ENCODE data around the gene ZSWIM4.
A peak's percentile ranks its signal among the peaks of the same experiment; 100 is the strongest.
"Not testable (repeated sequence)": the region's sequence is repeated elsewhere in the genome, so short reads cannot be mapped to it uniquely, and the experiment has no call there.

The ZSWIM4 gene

GRCh38 chr19:13753622-13754021 is 41.6 kb upstream of the ZSWIM4 start:
- H2AFZ ChIP-seq (ENCODE audit: insufficient read depth, low read length, poor library complexity); H4K91ac ChIP-seq (ENCODE audit: low read depth, low read length); H3K27ac ChIP-seq (ENCODE audit: low read depth, low read length); H3K18ac ChIP-seq (ENCODE audit: low read length); H3K9ac ChIP-seq (ENCODE audit: low read length); H3K14ac ChIP-seq (ENCODE audit: low read length); H3K9me3 ChIP-seq (ENCODE audit: insufficient read depth, low read depth, low read length); H3K4me1 ChIP-seq (ENCODE audit: control insufficient read depth in 1 of 2, insufficient read depth in 2 of 2, low read length in 2 of 2); H3K79me2 ChIP-seq (ENCODE audit: control insufficient read depth, insufficient read depth, low read length, poor library complexity); H3K4me2 ChIP-seq (ENCODE audit: low read length); H2BK120ac ChIP-seq (ENCODE audit: insufficient read depth, low read length, poor library complexity); H4K8ac ChIP-seq (ENCODE audit: low read depth, low read length); H3K23ac ChIP-seq (ENCODE audit: low read length); H2BK12ac ChIP-seq (ENCODE audit: low read length); H4K12ac ChIP-seq (ENCODE audit: low read depth, low read length); H3K4me3 ChIP-seq (ENCODE audit: low read depth, low read length); H2AK5ac ChIP-seq (ENCODE audit: low read length); H3K4ac ChIP-seq (ENCODE audit: low read depth, low read length); H2BK5ac ChIP-seq (ENCODE audit: low read depth, low read length, poor library complexity); H3K79me1 ChIP-seq (ENCODE audit: low read length); H3K27me3 ChIP-seq (ENCODE audit: insufficient read depth, low read length); DNase-seq: not testable (repeated sequence)
- peaks cover 50 to 55% of the 10 kb centered on the region in 2 experiments for H3K36me3 ChIP-seq (ENCODE audit: control insufficient read depth in 1 of 2, insufficient read depth in 2 of 2, low read length in 2 of 2)
- no CpG with 5 or more reads among the region's 7 CpGs for WGBS (ENCODE audit: extremely low coverage, insufficient coverage, insufficient read length)

DNA sequence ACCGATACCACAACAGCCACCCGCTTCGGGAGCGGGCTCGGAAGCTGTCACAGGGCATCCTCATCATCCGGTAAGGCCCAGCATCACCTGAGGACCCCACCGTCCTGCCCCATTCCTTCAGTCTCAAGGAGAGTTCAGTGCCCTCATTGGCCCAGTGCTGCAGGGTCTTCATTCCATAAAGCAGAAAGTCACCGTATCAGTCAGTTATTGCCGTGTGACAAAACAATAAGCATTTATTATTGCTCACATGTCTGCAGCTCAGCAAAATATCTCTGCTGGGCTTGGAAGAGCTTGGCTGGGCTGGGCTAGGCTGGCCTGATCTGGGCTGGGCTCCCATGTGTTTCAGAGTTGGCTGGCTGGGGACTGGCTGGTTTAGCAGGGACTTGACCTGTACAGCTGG is 39.0 kb upstream of the ZSWIM4 start:
- Histone ChIP-seq H3K18ac (ENCODE audit: low read length) (no peak overlapping the region), H4K91ac (ENCODE audit: low read depth, low read length) (no peak overlapping the region), H3K9me3 (ENCODE audit: insufficient read depth, low read depth, low read length) (peaks cover 1% of the 10 kb centered on the region), H4K12ac (ENCODE audit: low read depth, low read length) (no peak overlapping the region), H2AFZ (ENCODE audit: insufficient read depth, low read length, poor library complexity) (no peak overlapping the region), H3K9ac (ENCODE audit: low read length) (no peak overlapping the region), H3K14ac (ENCODE audit: low read length) (no peak overlapping the region), H3K4me2 (ENCODE audit: low read length) (no peak overlapping the region), H3K27me3 (ENCODE audit: insufficient read depth, low read length) (no peaks in the 10 kb centered on the region), H2BK120ac (ENCODE audit: insufficient read depth, low read length, poor library complexity) (no peak overlapping the region), H2AK5ac (ENCODE audit: low read length) (no peak overlapping the region), H3K79me1 (ENCODE audit: low read length) (no peaks in the 10 kb centered on the region), H3K27ac (ENCODE audit: low read depth, low read length) (no peak overlapping the region), H4K8ac (ENCODE audit: low read depth, low read length) (no peak overlapping the region), H2BK5ac (ENCODE audit: low read depth, low read length, poor library complexity) (no peak overlapping the region), H3K4me1 (ENCODE audit: control insufficient read depth in 1 of 2, insufficient read depth in 2 of 2, low read length in 2 of 2) (no peaks in the 10 kb centered on the region), H3K4me3 (ENCODE audit: low read depth, low read length) (no peak overlapping the region), H3K79me2 (ENCODE audit: control insufficient read depth, insufficient read depth, low read length, poor library complexity) (no peaks in the 10 kb centered on the region), H3K23ac (ENCODE audit: low read length) (no peak overlapping the region), H2BK12ac (ENCODE audit: low read length) (no peak overlapping the region), H3K4ac (ENCODE audit: low read depth, low read length) (no peak overlapping the region), H3K36me3 (ENCODE audit: control insufficient read depth in 1 of 2, insufficient read depth in 2 of 2, low read length in 2 of 2) (peaks cover 67 to 76% of the 10 kb centered on the region in 2 experiments)
- no CpG with 5 or more reads among the region's 9 CpGs for WGBS (ENCODE audit: extremely low coverage, insufficient coverage, insufficient read length)
- no peak for DNase-seq

GRCh38 chr19:13757805-13758772 is 37.2 kb upstream of the ZSWIM4 start:
- Histone ChIP-seq H2BK120ac (ENCODE audit: insufficient read depth, low read length, poor library complexity) (no peak overlapping the region), H4K8ac (ENCODE audit: low read depth, low read length) (no peak overlapping the region), H3K4ac (ENCODE audit: low read depth, low read length) (no peak overlapping the region), H3K4me1 (ENCODE audit: control insufficient read depth in 1 of 2, insufficient read depth in 2 of 2, low read length in 2 of 2) (no peaks in the 10 kb centered on the region), H3K9ac (ENCODE audit: low read length) (no peak overlapping the region), H4K12ac (ENCODE audit: low read depth, low read length) (no peak overlapping the region), H3K36me3 (ENCODE audit: control insufficient read depth in 1 of 2, insufficient read depth in 2 of 2, low read length in 2 of 2) (peaks cover 74 to 78% of the 10 kb centered on the region in 2 experiments), H2BK5ac (ENCODE audit: low read depth, low read length, poor library complexity) (no peak overlapping the region), H3K79me2 (ENCODE audit: control insufficient read depth, insufficient read depth, low read length, poor library complexity) (no peaks in the 10 kb centered on the region), H3K27ac (ENCODE audit: low read depth, low read length) (no peak overlapping the region), H3K23ac (ENCODE audit: low read length) (no peak overlapping the region), H2BK12ac (ENCODE audit: low read length) (no peak overlapping the region), H3K79me1 (ENCODE audit: low read length) (no peaks in the 10 kb centered on the region), H3K27me3 (ENCODE audit: insufficient read depth, low read length) (no peaks in the 10 kb centered on the region), H3K14ac (ENCODE audit: low read length) (no peak overlapping the region), H2AFZ (ENCODE audit: insufficient read depth, low read length, poor library complexity) (no peak overlapping the region), H3K18ac (ENCODE audit: low read length) (no peak overlapping the region), H2AK5ac (ENCODE audit: low read length) (no peak overlapping the region), H3K9me3 (ENCODE audit: insufficient read depth, low read depth, low read length) (peaks cover 1% of the 10 kb centered on the region), H3K4me2 (ENCODE audit: low read length) (no peak overlapping the region), H3K4me3 (ENCODE audit: low read depth, low read length) (no peak overlapping the region), H4K91ac (ENCODE audit: low read depth, low read length) (no peak overlapping the region)
- no CpG with 5 or more reads among the region's 15 CpGs for WGBS (ENCODE audit: extremely low coverage, insufficient coverage, insufficient read length)
- DNase-seq, result no peak

DNA sequence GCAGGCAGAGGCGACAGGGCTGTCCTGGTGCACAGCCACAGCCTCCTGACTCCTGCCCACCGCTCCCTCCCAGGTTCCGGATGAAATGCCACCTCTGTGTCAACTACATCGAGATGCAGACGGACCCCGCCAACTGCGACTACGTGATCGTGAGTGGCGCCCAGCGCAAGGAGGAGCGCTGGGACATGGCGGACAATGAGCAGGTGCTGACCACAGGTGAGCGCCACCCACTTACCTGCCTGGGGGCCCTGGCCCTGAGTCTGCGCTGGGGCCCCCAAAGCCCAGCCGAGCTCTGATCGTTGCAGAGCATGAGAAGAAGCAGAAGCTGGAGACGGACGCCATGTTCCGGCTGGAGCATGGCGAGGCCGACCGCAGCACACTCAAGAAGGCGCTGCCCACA is 36.4 kb upstream of the ZSWIM4 start:
- peaks cover 0 to under 1% of the 10 kb centered on the region in 2 experiments for H3K4me1 ChIP-seq (ENCODE audit: control insufficient read depth in 1 of 2, insufficient read depth in 2 of 2, low read length in 2 of 2)
- H2BK120ac ChIP-seq (ENCODE audit: insufficient read depth, low read length, poor library complexity), result no peak overlapping the region
- H3K9ac ChIP-seq (ENCODE audit: low read length), result no peak overlapping the region
- no peak for DNase-seq
- no peak overlapping the region for H3K23ac ChIP-seq (ENCODE audit: low read length)
- H2AK5ac ChIP-seq (ENCODE audit: low read length), result no peak overlapping the region
- no peak overlapping the region for H3K14ac ChIP-seq (ENCODE audit: low read length)
- H2AFZ ChIP-seq (ENCODE audit: insufficient read depth, low read length, poor library complexity), result no peak overlapping the region
- peaks cover 77% of the 10 kb centered on the region in 2 experiments for H3K36me3 ChIP-seq (ENCODE audit: control insufficient read depth in 1 of 2, insufficient read depth in 2 of 2, low read length in 2 of 2)
- H3K79me2 ChIP-seq (ENCODE audit: control insufficient read depth, insufficient read depth, low read length, poor library complexity), result no peaks in the 10 kb centered on the region
- no peak overlapping the region for H3K18ac ChIP-seq (ENCODE audit: low read length)
- no peak overlapping the region for H4K8ac ChIP-seq (ENCODE audit: low read depth, low read length)
- H3K4ac ChIP-seq (ENCODE audit: low read depth, low read length), result no peak overlapping the region
- no peak overlapping the region for H3K4me2 ChIP-seq (ENCODE audit: low read length)
- no peak overlapping the region for H2BK5ac ChIP-seq (ENCODE audit: low read depth, low read length, poor library complexity)
- no peaks in the 10 kb centered on the region for H3K27me3 ChIP-seq (ENCODE audit: insufficient read depth, low read length)
- peak overlapping the region; percentile 18 for H3K4me3 ChIP-seq (ENCODE audit: low read depth, low read length)
- no peak overlapping the region for H4K91ac ChIP-seq (ENCODE audit: low read depth, low read length)
- no peak overlapping the region for H3K27ac ChIP-seq (ENCODE audit: low read depth, low read length)
- no peak overlapping the region for H2BK12ac ChIP-seq (ENCODE audit: low read length)
- WGBS (ENCODE audit: extremely low coverage, insufficient coverage, insufficient read length), result no CpG with 5 or more reads among the region's 24 CpGs
- no peak overlapping the region for H4K12ac ChIP-seq (ENCODE audit: low read depth, low read length)
- H3K79me1 ChIP-seq (ENCODE audit: low read length), result no peaks in the 10 kb centered on the region
- H3K9me3 ChIP-seq (ENCODE audit: insufficient read depth, low read depth, low read length), result peaks cover 1% of the 10 kb centered on the region

Data from trophoblast cell (in vitro differentiated cells and primary cell).